NB4 (cell line): ENCODE data around the gene ADRA2C.

ENCODE experiments used
- DNase-seq: peaks from one replicate; pipeline ENCODE4 v3.0.0; 2010; ENCODE audit warnings: low read depth
- H3K4me3 ChIP-seq: one replicate; pipeline ENCODE4 v1.5.1; 2011; ENCODE audit warnings: mild to moderate bottlenecking, low read depth, low read length, moderate library complexity
- CTCF ChIP-seq: IDR thresholded peaks from one replicate; pipeline ENCODE4 v1.5.1; 2012; ENCODE audit warnings: low read depth, low read length
- MYC ChIP-seq: IDR thresholded peaks from 2 replicates; pipeline ENCODE4 v1.6.1; 2011; ENCODE audit warnings: low read depth, low read length
- POLR2A ChIP-seq: IDR thresholded peaks from 2 replicates; pipeline ENCODE4 v1.6.1; 2011; ENCODE audit warnings: mild to moderate bottlenecking; ENCODE audit not compliant: insufficient read length; ENCODE audit errors: extremely low read depth
- TF ChIP-seq, protein P1 (sequence below): IDR thresholded peaks from 2 replicates; pipeline ENCODE4 v1.6.1; 2011; ENCODE audit warnings: low read depth, low read length

The ADRA2C gene

DNA sequence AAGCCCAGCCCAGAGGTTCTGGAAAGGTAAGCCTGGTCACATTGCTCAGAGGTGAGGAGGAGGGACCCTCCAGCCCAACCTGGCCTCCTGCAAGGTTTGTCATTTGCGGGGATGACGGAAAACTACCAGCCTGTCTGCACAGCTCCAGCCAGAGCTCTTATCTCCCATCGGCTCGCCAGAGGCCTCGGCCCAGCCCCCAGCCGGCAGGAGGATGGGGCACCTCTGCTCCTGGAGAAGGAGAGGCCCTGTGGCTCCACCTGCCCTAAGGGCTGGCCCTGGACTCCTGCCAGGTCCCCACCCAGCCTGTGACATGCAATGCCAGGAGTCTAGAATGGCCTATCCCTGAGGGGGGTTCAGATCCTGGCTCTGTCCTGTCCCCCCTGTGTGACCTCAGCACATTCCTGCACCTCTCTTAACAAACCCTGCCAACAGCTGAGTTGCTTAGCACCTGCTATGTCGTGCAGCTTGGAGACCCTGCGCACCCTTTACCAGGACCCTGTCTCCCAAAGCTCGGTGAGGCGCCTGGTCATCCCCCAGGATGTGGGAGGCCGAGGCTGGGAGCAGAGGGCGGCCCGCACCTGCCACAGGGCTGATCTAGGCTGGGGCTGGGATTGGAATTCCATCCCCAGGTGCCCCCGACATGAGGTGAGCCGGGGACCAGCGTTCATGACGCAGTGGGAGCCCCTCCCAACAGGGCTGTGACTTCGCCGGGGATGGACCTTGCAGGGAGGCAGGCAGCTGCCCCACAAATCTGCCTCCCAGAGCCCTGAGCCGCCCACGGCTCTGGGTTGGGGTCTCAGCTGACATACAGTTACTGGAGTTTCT, 14.4 kb downstream of the ADRA2C start:
- no peak overlapping the region for H3K4me3 ChIP-seq
- TF ChIP-seq, protein P1, sequence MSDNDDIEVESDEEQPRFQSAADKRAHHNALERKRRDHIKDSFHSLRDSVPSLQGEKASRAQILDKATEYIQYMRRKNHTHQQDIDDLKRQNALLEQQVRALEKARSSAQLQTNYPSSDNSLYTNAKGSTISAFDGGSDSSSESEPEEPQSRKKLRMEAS = no peak
- TF ChIP-seq MYC = no peak
- no peak for TF ChIP-seq POLR2A
- TF ChIP-seq CTCF = no peak
- no peak for DNase-seq

DNA sequence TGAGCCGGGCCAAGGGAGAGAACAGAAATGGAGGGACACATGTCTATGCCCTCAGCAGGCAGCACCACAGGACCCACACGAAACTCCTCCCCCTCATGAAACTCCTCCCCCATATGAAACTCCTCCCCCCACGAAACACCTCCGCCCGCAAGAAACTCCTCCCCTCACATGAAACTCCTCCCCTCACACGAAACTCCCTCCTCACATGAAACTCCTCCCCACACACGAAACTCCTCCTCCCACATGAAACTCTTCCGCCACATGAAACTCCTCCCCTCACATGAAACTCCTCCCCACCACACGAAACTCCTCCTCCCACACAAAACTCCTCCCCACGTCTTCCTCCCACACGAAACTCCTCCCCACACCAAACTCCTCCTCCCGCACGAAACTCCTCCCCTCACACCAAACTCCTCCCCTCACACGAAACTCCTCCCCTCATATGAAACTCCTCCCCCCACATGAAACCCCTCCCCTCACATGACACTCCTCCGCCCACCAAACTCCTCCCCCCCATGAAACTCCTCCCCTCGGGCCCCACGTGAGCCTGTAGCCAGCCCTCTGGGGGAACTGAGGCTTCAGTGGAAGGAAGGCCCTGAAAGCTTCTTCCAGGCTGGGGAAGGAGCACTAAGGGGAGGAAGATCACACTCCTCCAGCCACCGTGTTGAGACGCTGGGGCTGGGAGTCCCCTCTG, 15.2 kb downstream of the ADRA2C start:
- TF ChIP-seq, protein P1 = no peak
- TF ChIP-seq POLR2A (no peak), MYC (no peak), CTCF (no peak)
- DNase-seq = peak; percentile 38
- no peak overlapping the region for H3K4me3 ChIP-seq

GRCh38 chr4:3781997-3782930, 16.1 kb downstream of the ADRA2C start:
- DNase-seq = no peak
- TF ChIP-seq MYC (no peak), CTCF (no peak), POLR2A (no peak)
- TF ChIP-seq, protein P1 = no peak

GRCh38 chr4:3783693-3784306, 17.6 kb downstream of the ADRA2C start:
- DNase-seq = no peak
- H3K4me3 ChIP-seq = no peak overlapping the region
- TF ChIP-seq MYC = no peak
- TF ChIP-seq CTCF = peak; percentile 13

More at GRCh38 chr4:3781997-3782930, 16.1 kb downstream of the ADRA2C start:
- no peak overlapping the region for H3K4me3 ChIP-seq

DNA sequence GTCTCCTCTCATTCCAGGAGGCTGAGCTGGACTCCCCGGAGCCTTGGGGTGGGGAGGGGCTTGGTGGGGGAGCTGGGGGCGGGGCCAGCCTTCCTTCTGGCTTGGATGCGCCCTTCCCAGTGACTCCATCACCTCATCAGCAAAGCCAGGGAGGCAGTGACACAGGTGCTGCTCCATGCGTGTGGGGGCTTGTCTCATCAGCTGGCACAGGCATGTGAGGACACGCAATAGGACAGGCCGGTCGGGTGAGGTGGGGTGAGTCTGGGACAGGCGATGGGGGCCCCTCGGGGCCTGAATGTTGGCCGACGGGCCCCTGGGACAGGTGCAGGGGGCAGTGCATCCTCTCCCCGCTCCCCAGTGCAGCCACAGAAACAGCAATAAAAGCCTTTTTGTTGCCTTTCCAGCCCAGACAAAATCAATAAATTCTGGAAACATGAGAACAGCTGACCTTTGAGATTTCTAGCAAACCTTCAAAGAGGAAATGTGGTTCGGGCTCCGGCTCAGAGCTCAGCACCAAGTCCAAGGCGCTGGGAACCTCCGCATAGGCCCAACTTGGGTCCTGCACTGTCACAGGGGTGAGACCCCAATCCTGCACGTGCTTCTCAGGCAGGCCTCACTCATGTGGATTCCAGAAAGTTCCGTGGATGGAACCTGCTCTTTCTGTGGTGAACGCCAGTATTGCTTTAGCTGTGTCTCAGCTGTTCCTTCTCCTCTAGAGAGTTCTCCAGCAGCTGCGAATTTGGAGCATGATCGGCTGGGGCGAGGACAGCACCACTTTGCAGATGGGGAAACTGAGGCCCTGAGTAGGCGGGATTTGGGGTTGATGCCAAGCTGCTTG, 18.5 kb downstream of the ADRA2C start:
- H3K4me3 ChIP-seq = no peak overlapping the region
- no peak for TF ChIP-seq POLR2A
- TF ChIP-seq, protein P1 = no peak
- TF ChIP-seq MYC = no peak
- TF ChIP-seq CTCF = no peak
- DNase-seq = no peak
